ENCODE results near the gene RGS7.

Gene RGS7

DNA sequence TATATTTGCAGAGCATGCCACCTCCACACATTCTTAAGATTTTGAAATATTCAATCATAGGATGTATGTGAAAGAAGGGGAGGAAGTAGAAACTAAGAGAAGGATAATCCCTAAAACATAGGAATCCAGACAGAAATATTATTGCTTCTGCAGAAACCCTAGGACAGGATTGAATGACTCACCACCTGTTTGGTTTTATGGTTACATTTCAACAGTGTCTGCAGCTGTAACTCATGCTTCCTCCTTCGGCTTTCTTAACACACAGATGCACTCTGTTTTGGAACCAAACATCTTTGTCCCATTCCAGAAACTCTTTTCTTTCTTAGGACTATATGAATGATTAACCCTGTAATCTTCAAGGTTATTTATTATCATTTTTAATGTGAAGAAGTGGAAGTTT lies 20.7 kb downstream of the RGS7 start:
- H3K4me3 ChIP-seq (ENCODE audit: control insufficient read depth, low read depth, low read length), result no peak overlapping the region
- DNase-seq (ENCODE audit: low read depth), result peak; percentile 31
- no peak for TF ChIP-seq CTCF (IDR thresholded peaks at IDR 0.05; ENCODE audit: control insufficient read depth, insufficient read depth, low read depth, low read length, missing control alignments)

- H3K4me3 ChIP-seq (ENCODE audit: control insufficient read depth, low read depth, low read length), result no peak overlapping the region
- DNase-seq (ENCODE audit: low read depth), result no peak
- TF ChIP-seq CTCF (IDR thresholded peaks at IDR 0.05; ENCODE audit: control insufficient read depth, insufficient read depth, low read depth, low read length, missing control alignments), result no peak
Observed at GRCh38 chr1:241332987-241333386, 24.0 kb downstream of the RGS7 start.

GRCh38 chr1:241332037-241332409 lies 25.0 kb downstream of the RGS7 start:
- no peak for TF ChIP-seq CTCF (IDR thresholded peaks at IDR 0.05; ENCODE audit: control insufficient read depth, insufficient read depth, low read depth, low read length, missing control alignments)
- no peak for DNase-seq (ENCODE audit: low read depth)
- no peak overlapping the region for H3K4me3 ChIP-seq (ENCODE audit: control insufficient read depth, low read depth, low read length)

DNA sequence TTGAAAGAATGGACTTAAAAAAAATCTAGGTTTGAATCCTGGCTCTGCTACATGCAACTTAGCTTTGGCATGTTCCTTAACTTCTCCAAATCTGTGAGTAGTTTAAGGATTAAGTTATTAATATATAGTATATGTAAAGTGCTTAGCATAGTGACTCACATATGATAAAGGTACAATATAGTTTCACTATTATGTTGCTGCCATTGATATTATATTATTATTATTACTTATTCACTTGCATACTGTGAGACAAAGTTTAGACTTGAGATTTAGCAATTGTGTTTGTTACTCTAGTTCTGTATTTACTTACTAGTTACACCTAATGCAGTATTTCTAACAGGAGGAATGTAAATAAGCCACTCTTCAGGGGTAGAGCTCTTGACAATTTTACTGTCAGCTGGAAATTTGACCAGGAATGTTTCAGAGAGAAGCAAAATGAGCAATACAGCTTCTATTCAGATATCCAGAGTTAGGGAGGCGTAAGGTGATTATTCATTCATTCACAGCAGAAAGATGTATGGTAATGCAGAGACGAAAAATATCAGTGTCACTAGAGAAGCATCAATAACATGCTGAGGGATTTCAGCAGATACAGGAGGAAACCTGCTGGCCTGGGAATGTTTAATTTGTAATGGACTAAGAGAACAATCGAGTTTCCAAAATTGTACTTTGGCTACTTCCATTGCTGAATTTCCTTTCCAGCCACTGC lies 25.5 kb downstream of the RGS7 start:
- DNase-seq (ENCODE audit: low read depth), result no peak
- TF ChIP-seq CTCF (IDR thresholded peaks at IDR 0.05; ENCODE audit: control insufficient read depth, insufficient read depth, low read depth, low read length, missing control alignments), result no peak
- no peak overlapping the region for H3K4me3 ChIP-seq (ENCODE audit: control insufficient read depth, low read depth, low read length)

- no peak overlapping the region for H3K4me3 ChIP-seq (ENCODE audit: control insufficient read depth, low read depth, low read length)
- DNase-seq (ENCODE audit: low read depth), result no peak
- TF ChIP-seq CTCF (IDR thresholded peaks at IDR 0.05; ENCODE audit: control insufficient read depth, insufficient read depth, low read depth, low read length, missing control alignments), result no peak
Observed at GRCh38 chr1:241330619-241331327, 26.2 kb downstream of the RGS7 start.

DNA sequence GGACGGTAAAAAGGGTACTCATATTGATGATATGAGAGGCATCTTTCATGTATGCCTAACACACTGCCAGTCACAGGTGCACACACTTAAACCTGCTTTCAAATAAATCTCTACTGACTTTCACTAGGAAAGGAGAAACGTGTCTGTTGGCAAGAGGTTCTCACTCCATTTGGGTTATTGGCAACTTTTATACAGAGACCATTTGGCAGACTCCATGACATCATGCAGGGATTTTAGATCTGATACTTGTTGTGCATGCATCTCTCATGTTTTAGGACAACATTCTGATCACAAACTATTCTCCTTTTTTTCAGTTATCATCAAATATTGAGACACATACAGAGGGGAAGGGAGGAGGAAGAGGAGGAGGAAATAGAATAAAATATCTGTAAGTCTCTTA lies 31.5 kb downstream of the RGS7 start:
- TF ChIP-seq CTCF (IDR thresholded peaks at IDR 0.05; ENCODE audit: control insufficient read depth, insufficient read depth, low read depth, low read length, missing control alignments), result no peak
- no peak overlapping the region for H3K4me3 ChIP-seq (ENCODE audit: control insufficient read depth, low read depth, low read length)
- DNase-seq (ENCODE audit: low read depth), result no peak

All from AG09309 (cell line).